K562 (cell line): ENCODE measurements around the gene DLAT. TPM values are rescaled to one million over a fixed set of nuclear protein-coding genes. Genes with fewer than 3 reads are reported as not detected.

ENCODE experiments used
- ATAC-seq: fragments of 200-7000 bp; cut with Tn5 transposase; 3 replicates; pipeline ENCODE4 v1.9.1; 2020; ENCODE audit warnings: moderate library complexity
- BruUV-seq: library from RNA; stranded (reverse); fragments of 400-500 nt; replicated peaks from 2 replicates; lab custom pipeline; 2021; lab: Mats Ljungman, UMichigan
- CTCF ChIA-PET: fragments of 300-600 bp; formaldehyde crosslinking; extraction: SDS; loops from one replicate; lab custom pipeline; 2021; ENCODE audit warnings: low intra/inter-chr PET ratio; lab: Yijun Ruan, JAX
- POLR2A ChIA-PET: fragments of 300-600, 350-650 bp; sonication (Branson Sonifier 250); formaldehyde crosslinking; extraction: SDS; loops from one replicate; lab custom pipeline; 2021; ENCODE audit warnings: antibody characterized with exemption, inconsistent platforms; lab: Yijun Ruan, JAX
- DNase-seq, 4 experiments: peaks; one replicate each; pipeline versions ENCODE4 v3.0.0 to v3.0.0-alpha.2; 2011 to 2018; ENCODE audit warnings: low spot score in 3 of 4, mixed read lengths in 3 of 4; ENCODE audit errors: extremely low read depth in 1 of 4
- FAIRE-seq: peaks from 2 replicates; lab custom pipeline; 2011; peaks lifted over from hg19 to GRCh38; lab: Jason Lieb, UNC
- H2AFZ ChIP-seq: 2 replicates; pipeline ENCODE4 v1.6.0; 2011; ENCODE audit warnings: low read depth, low read length, control low read depth, inconsistent platforms
- H3K27ac ChIP-seq: fragments of 200-600 bp; 3 replicates; pipeline ENCODE4 v1.8.0; 2011; ENCODE audit warnings: low read depth, mild to moderate bottlenecking, control low read depth, inconsistent platforms, low read length, moderate library complexity, mixed read lengths; ENCODE audit errors: extremely low read depth
- H3K27me3 ChIP-seq, 2 experiments: fragments of 300-600 bp in 1 of 2; 2 replicates in 1 of 2; 3 replicates in 1 of 2; pipeline versions ENCODE4 v1.6.0 to v1.8.0; 2011; ENCODE audit warnings: inconsistent platforms in 2 of 2, low read length in 2 of 2, mild to moderate bottlenecking in 1 of 2, mixed read lengths in 1 of 2, moderate library complexity in 1 of 2; ENCODE audit not compliant: control insufficient read depth in 2 of 2, insufficient read depth in 2 of 2
- H3K36me3 ChIP-seq: fragments of 300-600 bp; 3 replicates; pipeline ENCODE4 v1.8.0; 2011; ENCODE audit warnings: mild to moderate bottlenecking, low read length, inconsistent platforms; ENCODE audit not compliant: control insufficient read depth, insufficient read depth
- H3K4me1 ChIP-seq, 2 experiments: fragments of 200-600 bp in 1 of 2; replicated peaks in 1 of 2; 2 replicates in 1 of 2; 3 replicates in 1 of 2; pipeline versions ENCODE4 v1.5.1 to v1.8.0; 2011; ENCODE audit warnings: inconsistent platforms in 2 of 2, low read length in 2 of 2, mild to moderate bottlenecking in 1 of 2, mixed read lengths in 1 of 2, moderate library complexity in 1 of 2; ENCODE audit not compliant: control insufficient read depth in 2 of 2, insufficient read depth in 2 of 2
- H3K4me2 ChIP-seq: 2 replicates; pipeline ENCODE4 v1.6.1; 2011; ENCODE audit warnings: low read length, control low read depth, inconsistent platforms, mixed read lengths; ENCODE audit not compliant: insufficient read depth
- H3K4me3 ChIP-seq: fragments of 200-600 bp; sonication (generic), shearing (Covaris generic); 2 replicates; pipeline ENCODE4 v1.5.1; 2016; ENCODE audit warnings: control low read depth, inconsistent platforms
- H3K79me2 ChIP-seq: fragments of 200-600 bp; 3 replicates; pipeline ENCODE4 v1.8.0; 2011; ENCODE audit warnings: low read length, inconsistent platforms; ENCODE audit not compliant: control insufficient read depth, insufficient read depth
- H3K9ac ChIP-seq, 2 experiments: 2 replicates each; pipeline versions ENCODE4 v1.6.0 to v1.6.1; 2011; ENCODE audit warnings: low read depth in 2 of 2, low read length in 2 of 2, control low read depth in 1 of 2, inconsistent platforms in 1 of 2, mild to moderate bottlenecking in 1 of 2, mixed read lengths in 1 of 2; ENCODE audit not compliant: insufficient read depth in 1 of 2
- H3K9me1 ChIP-seq: one replicate; pipeline ENCODE4 v1.6.0; 2011; ENCODE audit warnings: inconsistent platforms, mild to moderate bottlenecking, low read length, moderate library complexity; ENCODE audit not compliant: control insufficient read depth, insufficient read depth
- H3K9me3 ChIP-seq: replicated peaks from 2 replicates; pipeline ENCODE4 v1.5.1; 2011; ENCODE audit warnings: low read depth, low read length, inconsistent platforms; ENCODE audit not compliant: control insufficient read depth, insufficient read depth
- H4K20me1 ChIP-seq: replicated peaks from 2 replicates; pipeline ENCODE4 v1.6.1; 2011; ENCODE audit warnings: low read length, inconsistent platforms, mixed read lengths; ENCODE audit not compliant: control insufficient read depth, insufficient read depth
- ATF3 ChIP-seq, 2 experiments: fragments of 450-650 bp in 1 of 2; sonication (generic) in 1 of 2; formaldehyde crosslinking in 1 of 2; IDR thresholded peaks in 1 of 2; conservative IDR thresholded peaks in 1 of 2; 2 replicates each; pipeline versions ENCODE4 v1.6.1 to v1.8.1; 2016 to 2023; ENCODE audit warnings: mild to moderate bottlenecking in 2 of 2, moderate library complexity in 2 of 2, inconsistent platforms in 1 of 2, missing genetic modification reagents in 1 of 2
- CCAR2 ChIP-seq: fragments of 200-400 bp; formaldehyde crosslinking; IDR thresholded peaks from 2 replicates; pipeline ENCODE4 v1.6.1; 2017; ENCODE audit warnings: mild to moderate bottlenecking, low read depth, low read length
- CXXC5 ChIP-seq: fragments of 250-450 bp; sonication (Bioruptor Pico); IDR thresholded peaks from 2 replicates; pipeline ENCODE4 v1.8.0; 2022; ENCODE audit warnings: inconsistent platforms, mild to moderate bottlenecking, moderate library complexity
- L3MBTL2 ChIP-seq: fragments of 450-650 bp; IDR thresholded peaks from 2 replicates; pipeline ENCODE4 v1.6.1; 2016; ENCODE audit warnings: mild to moderate bottlenecking, moderate library complexity
- PCBP1 ChIP-seq: fragments of 200-400 bp; formaldehyde crosslinking; IDR thresholded peaks from 2 replicates; pipeline ENCODE4 v1.6.1; 2018; ENCODE audit warnings: mild to moderate bottlenecking, low read depth, low read length; ENCODE audit not compliant: poor library complexity, severe bottlenecking
- ZBTB11 ChIP-seq, 3 experiments: fragments of 200-800 bp in 1 of 3; fragments of 250-450 bp in 1 of 3; fragments of 450-650 bp in 1 of 3; sonication (Bioruptor Pico) in 1 of 3; sonication (Bioruptor generic) in 1 of 3; formaldehyde crosslinking in 1 of 3; IDR thresholded peaks; 2 replicates each; pipeline versions ENCODE4 v1.6.1 to v1.8.0; 2016 to 2022; ENCODE audit warnings: mild to moderate bottlenecking in 2 of 3, missing genetic modification characterization in 2 of 3, missing compliant biosample characterization in 1 of 3, moderate library complexity in 1 of 3
- WGBS: fragments of 100-300 bp; shearing (Covaris generic); methylation state at CpG from one replicate; pipeline ENCODE4 v1.1.6; 2016; ENCODE audit warnings: low coverage, mixed read lengths; ENCODE audit not compliant: insufficient coverage; ENCODE audit errors: missing lambda C conversion rate; 5-methylcytosine and 5-hydroxymethylcytosine counted together
- in situ Hi-C: fragments of 300-500 bp; cut with MboI; formaldehyde crosslinking; loops from 4 replicates; pipeline ENCODE4 v1.15.0; 2018; ENCODE audit warnings: inconsistent platforms, mixed read lengths
- intact Hi-C: fragments of 100-400 bp; cut with micrococcal nuclease; formaldehyde crosslinking; loops from 2 replicates; pipeline ENCODE4 v1.14.2; 2022
- polyA plus RNA-seq, 8 experiments: library from polyadenylated mRNA; depleted of rRNA in 4 of 8; stranded (reverse) in 5 of 8; unstranded in 3 of 8; fragments of >200 nt; fragmentation: Nextera tagmentation in 2 of 8; fragmentation: Illumina TruSeq in 1 of 8; extraction: Ambion mirVana in 2 of 8; extraction: Trizol in 1 of 8; gene quantifications; 2 replicates each; pipeline versions ENCODE4 v1.2.1 to v1.2.3, GENCODE V29; 2011 to 2014; ENCODE audit warnings: inconsistent platforms in 1 of 8, missing spikeins in 1 of 8
- total RNA-seq, 7 experiments: library from RNA; depleted of rRNA in 6 of 7; stranded (reverse); fragments of >200 nt in 6 of 7; fragmentation: Illumina TruSeq in 2 of 7; extraction: Trizol in 2 of 7; gene quantifications; 2 replicates each; pipeline versions ENCODE4 v1.2.1 to v1.2.3, GENCODE V29; 2011 to 2021; ENCODE audit warnings: low replicate concordance in 1 of 7
- TF ChIP-seq, protein P1 (sequence below), 2 experiments: fragments of 250-450 bp in 1 of 2; fragments of 450-650 bp in 1 of 2; sonication (Bioruptor Pico) in 1 of 2; IDR thresholded peaks; 2 replicates each; pipeline versions ENCODE4 v1.6.1 to v1.8.0; 2016 to 2021; ENCODE audit warnings: mild to moderate bottlenecking in 2 of 2, moderate library complexity in 2 of 2, missing compliant biosample characterization in 1 of 2, missing genetic modification characterization in 1 of 2

DLAT gene
- total and polyA plus RNA-seq, 9 of the 15 experiments (the other 6 are each of a cell fraction or from before 2014, with no cell fraction given): 41.7 to 152 (median 105) TPM

DNA sequence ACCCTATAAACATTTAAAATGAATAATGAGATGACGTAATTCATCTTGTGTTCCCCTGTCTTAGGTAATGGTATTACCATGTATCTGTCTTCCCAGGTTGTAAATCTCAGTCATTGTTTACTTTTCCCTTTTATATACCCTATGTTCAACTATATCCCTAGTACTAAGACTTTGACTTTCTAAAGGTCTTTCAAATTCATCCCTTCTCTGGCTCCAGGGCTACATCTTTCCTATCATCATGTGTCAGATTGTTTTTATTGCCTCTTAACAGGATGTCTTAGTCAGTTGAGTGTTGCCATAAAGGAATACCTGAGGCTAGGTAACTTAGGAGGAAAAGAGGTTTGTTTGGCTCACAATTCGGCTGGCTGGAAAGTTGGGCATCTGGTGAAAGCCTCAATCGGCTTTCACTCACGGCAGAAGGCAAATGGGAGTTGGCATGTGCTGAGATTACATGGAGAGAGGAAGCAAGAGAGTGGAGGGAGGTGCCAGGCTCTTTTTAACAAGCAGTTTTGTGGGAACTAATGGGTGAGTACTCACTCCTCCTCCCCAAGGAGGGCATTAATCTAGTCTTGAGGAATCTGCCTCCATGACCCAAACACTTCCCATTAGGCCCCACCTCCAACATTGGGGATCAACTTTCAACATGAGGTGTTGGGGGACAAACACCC, 11.6 kb upstream of the DLAT start:
- ChIA-PET POLR2A (no interaction called here), CTCF (no interaction called here)
- Histone ChIP-seq H3K9me3 (no peaks in the 10 kb centered on the region), H3K4me2 (no peak overlapping the region)
- in situ Hi-C loops: no loop called here
- ATAC-seq: no peak
- BruUV-seq: no TSS peak
- TF ChIP-seq CCAR2: no peak
- TF ChIP-seq, protein P1, sequence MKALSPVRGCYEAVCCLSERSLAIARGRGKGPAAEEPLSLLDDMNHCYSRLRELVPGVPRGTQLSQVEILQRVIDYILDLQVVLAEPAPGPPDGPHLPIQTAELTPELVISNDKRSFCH (CRISPR knock-in tag; IDR thresholded peaks at IDR 0.05): no peak
- TF ChIP-seq, protein P1 (tag; IDR thresholded peaks at IDR 0.05): no peak
- TF ChIP-seq CXXC5 (CRISPR knock-in tag): no peak
- TF ChIP-seq ZBTB11 (CRISPR knock-in tag; IDR thresholded peaks at IDR 0.05): no peak
- TF ChIP-seq L3MBTL2: no peak
- no peak for TF ChIP-seq PCBP1
- TF ChIP-seq ATF3 (IDR thresholded peaks at IDR 0.05): peak; percentile 6; the same call in 1 of the 2 replicates
- TF ChIP-seq ATF3 (CRISPR knock-in tag; conservative IDR thresholded peaks at IDR 0.05): no peak
- TF ChIP-seq, all 486 proteins: peak for 1
- Histone ChIP-seq H3K27ac (no peak overlapping the region), H3K27me3 (no peaks in the 10 kb centered on the region), H3K79me2 (no peaks in the 10 kb centered on the region), H4K20me1 (no peaks in the 10 kb centered on the region), H2AFZ (no peak overlapping the region), H3K9me1 (no peaks in the 10 kb centered on the region), H3K4me3 (no peak overlapping the region), H3K4me1 (no peaks in the 10 kb centered on the region; a peak in 1 of 5 replicates), H3K9ac (no peak overlapping the region), H3K36me3 (no peaks in the 10 kb centered on the region)
- DNase-seq: no peak
- WGBS: 27% methylated on average over 4 of the region's 4 CpGs
- FAIRE-seq: no peak
- intact Hi-C loops: no loop called here
